Hair follicle dermal papilla cell (primary cell): Measurements from ENCODE around the gene C1GALT1C1. TPM values are rescaled to one million over a fixed set of nuclear protein-coding genes. Genes with fewer than 3 reads are reported as not detected.

Experiments
- total RNA-seq: library from RNA; depleted of rRNA; stranded (reverse); fragments of >200 nt; gene quantifications from 2 replicates; pipeline ENCODE4 v1.2.3, GENCODE V29; 2012

Gene C1GALT1C1
- 28.1 and 32.3 TPM in 2 replicates for total RNA-seq

DNA sequence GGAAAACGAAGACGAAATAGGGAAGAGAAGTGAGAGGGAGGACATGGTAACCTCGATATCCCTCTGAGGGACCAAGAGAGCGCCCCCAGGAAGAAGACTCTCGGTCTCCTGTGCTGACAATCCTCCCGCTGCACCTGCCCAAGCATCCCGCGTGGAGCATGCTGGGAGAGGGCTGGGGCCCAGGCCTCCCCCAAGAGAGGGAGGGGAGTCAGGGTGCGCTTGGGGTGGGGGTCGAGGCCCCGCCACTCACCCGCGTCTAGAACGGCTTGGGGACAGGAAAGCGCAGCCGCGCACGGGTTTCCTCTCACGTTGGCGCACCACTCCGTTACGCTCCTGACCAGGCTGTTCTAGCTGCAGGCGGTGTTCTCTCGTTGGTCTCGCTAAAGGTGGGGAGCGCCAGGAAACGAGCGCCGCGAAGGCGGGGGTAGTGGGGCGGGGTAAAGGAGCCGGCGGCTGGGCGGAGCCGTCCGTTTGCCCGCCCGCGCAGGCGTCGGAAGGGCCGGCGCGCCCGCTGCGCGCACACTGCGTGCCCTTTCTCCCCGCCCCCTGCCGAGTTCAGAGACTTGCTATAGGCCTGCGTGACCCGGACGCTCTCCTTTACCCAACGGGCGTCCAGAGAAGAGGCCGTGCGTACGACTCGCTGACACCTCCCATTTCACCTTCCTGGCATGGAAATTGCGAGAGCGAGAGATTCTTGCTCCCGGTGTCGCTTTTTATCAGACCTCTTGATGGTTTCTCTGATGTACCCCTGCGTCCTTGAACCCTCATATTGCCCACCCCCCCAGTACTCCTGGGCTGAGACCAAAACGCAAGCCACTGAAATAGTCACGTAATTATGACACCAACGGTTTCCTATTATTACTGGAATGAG lies at the start of gene C1GALT1C1:
C1GALT1C1 (minus strand) TSS at position 388 of the 871 bp plus-strand sequence. CDS start 2,888 bp downstream, outside the sequence.

DNA sequence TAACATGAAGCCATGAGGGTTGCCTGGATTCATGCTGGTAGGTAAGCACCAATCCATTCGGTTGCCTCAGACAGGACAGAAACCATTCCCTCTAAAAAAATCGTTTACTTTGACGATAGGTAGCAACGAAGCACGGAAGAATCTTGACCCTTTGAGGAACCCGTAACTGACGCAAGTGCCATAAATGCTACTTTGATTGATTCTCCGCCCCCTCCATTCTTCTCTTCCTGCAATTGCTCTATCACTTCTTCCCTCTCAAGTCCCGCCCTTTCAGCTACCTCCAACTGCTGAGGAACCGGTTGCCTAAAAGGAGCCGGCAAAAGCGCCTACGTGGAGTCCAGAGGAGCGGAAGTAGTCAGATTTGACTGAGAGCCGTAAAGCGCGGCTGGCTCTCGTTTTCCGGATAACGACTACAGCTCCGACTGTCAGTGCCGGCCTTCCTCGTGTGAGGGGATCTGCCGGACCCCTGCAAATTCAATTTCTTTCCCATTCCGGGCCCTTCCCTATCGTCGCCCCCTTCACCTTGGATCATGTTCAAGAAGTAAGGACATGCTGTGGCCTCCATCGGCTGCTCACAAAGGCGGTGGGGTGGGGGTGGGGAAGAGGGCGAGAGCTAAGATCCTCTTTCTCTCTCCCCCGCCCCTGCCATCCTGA lies 26.0 kb downstream of the C1GALT1C1 start, which contains the start of gene MCTS1:
MCTS1 (plus strand) TSS at position 395 of the 654 bp plus-strand sequence; CDS start at position 531, 136 bp downstream.

Other genes with a start within 250 kb of the C1GALT1C1 start
- gene LAMP2, start 160.8 kb downstream of the C1GALT1C1 start, total RNA-seq = 200 and 231 TPM in 2 replicates
- gene CUL4B, start 69.1 kb downstream of the C1GALT1C1 start, total RNA-seq = 85.7 and 94.5 TPM in 2 replicates
- gene MCTS1, start 26.0 kb downstream of the C1GALT1C1 start, total RNA-seq = 22.1 and 29.4 TPM in 2 replicates
- not detected in 2 replicates for gene CT47B1, start 245.8 kb upstream of the C1GALT1C1 start, total RNA-seq